Activated T-cell treated with anti-CD3 and anti-CD28 coated beads, Interleukin-2, amount 50 U/mL, for 24 hours (primary cell): ENCODE results near the gene ASB16.
A peak's percentile ranks its signal among the peaks of the same experiment; 100 is the strongest.

Experiments
- DNase-seq: peaks from one replicate; pipeline ENCODE4 v3.0.0-alpha.2; 2020
- H3K27ac Mint-ChIP-seq: 2 replicates; pipeline ENCODE4 v1.8.0; 2020; ENCODE audit warnings: mild to moderate bottlenecking, mixed read lengths
- H3K27me3 Mint-ChIP-seq: 2 replicates; pipeline ENCODE4 v1.8.0; 2020; ENCODE audit warnings: mixed read lengths
- H3K36me3 Mint-ChIP-seq: 2 replicates; pipeline ENCODE4 v1.8.0; 2020; ENCODE audit warnings: low read depth, mixed read lengths
- H3K4me1 Mint-ChIP-seq: 2 replicates; pipeline ENCODE4 v1.8.0; 2020; ENCODE audit warnings: low read depth, mixed read lengths
- H3K4me3 Mint-ChIP-seq: 2 replicates; pipeline ENCODE4 v1.8.0; 2020; ENCODE audit warnings: mild to moderate bottlenecking, moderate library complexity, mixed read lengths
- H3K9me3 Mint-ChIP-seq: 2 replicates; pipeline ENCODE4 v1.8.0; 2020; ENCODE audit warnings: mixed read lengths

Gene ASB16

DNA sequence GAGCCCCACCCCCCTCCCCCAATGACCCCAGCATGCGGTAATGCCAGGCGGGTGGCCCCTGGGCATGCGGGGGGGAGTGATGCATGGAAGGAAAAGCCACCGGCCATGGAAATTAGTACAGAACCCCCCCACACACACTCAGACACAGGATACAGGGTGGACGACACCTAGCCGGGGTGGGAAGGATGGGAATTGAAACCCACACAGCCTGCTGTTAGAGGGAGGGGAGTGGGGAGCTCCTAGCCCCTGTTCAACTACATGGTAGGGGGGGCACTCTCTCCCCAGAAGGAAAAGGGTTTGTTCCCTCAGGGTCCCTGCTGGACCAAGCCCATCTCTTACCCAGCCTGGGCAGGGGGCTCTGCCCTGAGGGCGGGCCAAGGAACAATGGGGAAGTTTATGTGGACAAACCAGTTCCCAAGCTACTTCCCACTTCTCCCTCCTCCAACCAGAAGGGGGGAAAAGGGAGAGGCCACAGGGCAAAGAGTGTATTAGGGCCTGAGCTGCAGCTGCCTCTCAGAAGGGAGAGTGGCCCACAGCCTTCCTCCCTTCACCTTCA lies 21.5 kb downstream of the ASB16 start:
- H3K27ac Mint-ChIP-seq: peak overlapping the region; percentile 74
- peaks cover 83% of the 10 kb centered on the region for H3K36me3 Mint-ChIP-seq
- H3K4me1 Mint-ChIP-seq: peaks cover 21% of the 10 kb centered on the region
- H3K9me3 Mint-ChIP-seq: no peaks in the 10 kb centered on the region
- H3K27me3 Mint-ChIP-seq: no peaks in the 10 kb centered on the region
- no peak for DNase-seq
- H3K4me3 Mint-ChIP-seq: no peak overlapping the region

DNA sequence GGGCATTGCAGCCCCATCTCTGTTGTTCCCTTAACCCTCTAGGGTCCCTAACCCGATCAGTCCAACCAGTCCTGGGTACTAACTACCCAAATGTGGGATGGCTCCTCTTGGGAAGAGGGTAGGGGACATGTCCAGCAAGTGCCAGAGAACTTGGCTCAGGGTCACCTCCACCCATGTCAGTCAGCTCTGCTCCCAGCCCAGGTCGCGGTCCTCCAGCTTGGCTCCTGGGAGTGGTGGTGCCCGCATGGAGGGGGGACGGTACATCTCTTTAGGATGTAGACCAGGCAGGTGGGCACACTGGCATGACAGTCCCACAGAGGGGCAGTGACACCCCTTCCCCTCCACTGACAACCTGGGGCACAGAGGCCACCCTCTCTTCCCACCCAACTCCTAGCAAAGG lies 22.2 kb downstream of the ASB16 start:
- DNase-seq: no peak
- Mint-ChIP-seq H3K27ac (peak overlapping the region; percentile 47), H3K9me3 (no peaks in the 10 kb centered on the region), H3K27me3 (no peaks in the 10 kb centered on the region), H3K4me1 (peaks cover 24% of the 10 kb centered on the region), H3K4me3 (no peak overlapping the region), H3K36me3 (peaks cover 85% of the 10 kb centered on the region)

GRCh38 chr17:44193326-44194084 lies 23.0 kb downstream of the ASB16 start:
- Mint-ChIP-seq H3K27me3 (no peaks in the 10 kb centered on the region), H3K27ac (peak overlapping the region; percentile 47), H3K36me3 (peaks cover 90% of the 10 kb centered on the region), H3K9me3 (no peaks in the 10 kb centered on the region), H3K4me1 (peaks cover 24% of the 10 kb centered on the region), H3K4me3 (no peak overlapping the region)
- DNase-seq: no peak

DNA sequence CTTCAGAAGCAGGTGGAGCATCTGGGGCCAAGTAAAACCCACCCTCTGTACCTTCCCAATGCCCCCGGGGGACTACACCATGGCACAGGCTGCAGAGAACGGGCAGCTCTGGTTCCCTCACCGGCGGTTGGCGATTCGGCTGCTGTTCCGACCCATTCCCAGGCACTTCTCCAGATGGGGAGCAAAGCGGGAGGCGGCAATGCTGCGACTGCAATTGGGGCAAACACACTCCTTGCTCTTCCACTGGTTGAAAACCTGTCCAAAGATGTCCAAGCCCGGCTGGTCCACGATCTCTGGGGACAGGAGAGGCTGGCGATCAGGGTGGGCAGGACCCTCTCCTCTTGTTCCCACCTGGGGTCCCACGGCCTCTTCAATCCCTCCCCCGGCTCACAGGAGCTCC lies 26.6 kb downstream of the ASB16 start:
- peak overlapping the region; percentile 84 for H3K4me3 Mint-ChIP-seq
- H3K27me3 Mint-ChIP-seq: no peaks in the 10 kb centered on the region
- peaks cover 67% of the 10 kb centered on the region for H3K36me3 Mint-ChIP-seq
- H3K9me3 Mint-ChIP-seq: no peaks in the 10 kb centered on the region
- peaks cover 30% of the 10 kb centered on the region for H3K4me1 Mint-ChIP-seq
- no peak for DNase-seq
- H3K27ac Mint-ChIP-seq: peak overlapping the region; percentile 92

- Mint-ChIP-seq H3K36me3 (peaks cover 56% of the 10 kb centered on the region), H3K27ac (peak overlapping the region; percentile 92), H3K27me3 (no peaks in the 10 kb centered on the region), H3K9me3 (no peaks in the 10 kb centered on the region), H3K4me3 (peak overlapping the region; percentile 84), H3K4me1 (peaks cover 34% of the 10 kb centered on the region)
- DNase-seq: peak; percentile 47
Measured at GRCh38 chr17:44197980-44198720, 27.6 kb downstream of the ASB16 start.

DNA sequence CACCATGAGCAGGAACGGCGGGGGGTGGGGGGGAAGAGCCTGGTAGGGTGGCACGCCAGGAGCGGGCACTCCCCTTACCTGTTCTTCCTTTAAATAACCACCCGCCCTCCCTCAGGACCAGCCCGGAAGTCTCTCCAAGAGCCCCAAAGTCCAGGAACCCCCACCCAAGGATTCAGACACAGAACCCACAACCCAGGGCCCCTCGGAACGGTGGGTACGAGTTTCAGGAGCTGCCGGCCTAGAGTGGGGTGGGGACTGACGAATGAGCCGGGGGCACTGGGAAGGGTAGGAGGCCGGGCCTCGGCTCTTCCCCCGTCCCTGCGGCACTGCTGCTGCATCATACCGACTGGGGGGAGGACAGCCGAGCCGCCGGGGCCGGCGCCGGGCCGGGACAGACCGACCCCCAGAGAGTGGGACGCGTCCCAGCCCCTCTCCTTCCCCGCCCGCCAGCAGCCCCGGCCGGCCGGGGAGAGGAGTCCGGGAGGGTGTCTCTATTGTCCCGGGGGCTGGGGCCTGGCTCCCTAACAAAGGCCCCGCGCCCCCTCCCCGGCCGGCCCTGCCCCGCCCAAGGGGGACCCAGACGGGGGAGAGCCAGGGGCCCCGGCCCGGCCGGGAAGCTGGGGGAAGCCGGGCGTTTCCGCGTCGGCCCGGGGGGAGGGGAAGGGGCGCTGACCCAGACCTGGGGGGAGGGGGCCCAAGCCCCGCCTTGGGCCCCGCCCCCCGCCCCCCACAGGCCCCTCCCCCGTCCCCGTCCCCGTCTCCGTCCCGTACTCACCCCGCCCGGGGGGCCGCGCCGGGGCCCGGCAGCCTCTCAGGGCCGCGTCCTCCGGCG lies 28.4 kb downstream of the ASB16 start:
- Mint-ChIP-seq H3K4me3 (peak overlapping the region; percentile 84), H3K9me3 (no peaks in the 10 kb centered on the region), H3K36me3 (peaks cover 50% of the 10 kb centered on the region), H3K27me3 (no peaks in the 10 kb centered on the region), H3K27ac (peak overlapping the region; percentile 92), H3K4me1 (peaks cover 42% of the 10 kb centered on the region)
- peak; percentile 80 for DNase-seq

DNA sequence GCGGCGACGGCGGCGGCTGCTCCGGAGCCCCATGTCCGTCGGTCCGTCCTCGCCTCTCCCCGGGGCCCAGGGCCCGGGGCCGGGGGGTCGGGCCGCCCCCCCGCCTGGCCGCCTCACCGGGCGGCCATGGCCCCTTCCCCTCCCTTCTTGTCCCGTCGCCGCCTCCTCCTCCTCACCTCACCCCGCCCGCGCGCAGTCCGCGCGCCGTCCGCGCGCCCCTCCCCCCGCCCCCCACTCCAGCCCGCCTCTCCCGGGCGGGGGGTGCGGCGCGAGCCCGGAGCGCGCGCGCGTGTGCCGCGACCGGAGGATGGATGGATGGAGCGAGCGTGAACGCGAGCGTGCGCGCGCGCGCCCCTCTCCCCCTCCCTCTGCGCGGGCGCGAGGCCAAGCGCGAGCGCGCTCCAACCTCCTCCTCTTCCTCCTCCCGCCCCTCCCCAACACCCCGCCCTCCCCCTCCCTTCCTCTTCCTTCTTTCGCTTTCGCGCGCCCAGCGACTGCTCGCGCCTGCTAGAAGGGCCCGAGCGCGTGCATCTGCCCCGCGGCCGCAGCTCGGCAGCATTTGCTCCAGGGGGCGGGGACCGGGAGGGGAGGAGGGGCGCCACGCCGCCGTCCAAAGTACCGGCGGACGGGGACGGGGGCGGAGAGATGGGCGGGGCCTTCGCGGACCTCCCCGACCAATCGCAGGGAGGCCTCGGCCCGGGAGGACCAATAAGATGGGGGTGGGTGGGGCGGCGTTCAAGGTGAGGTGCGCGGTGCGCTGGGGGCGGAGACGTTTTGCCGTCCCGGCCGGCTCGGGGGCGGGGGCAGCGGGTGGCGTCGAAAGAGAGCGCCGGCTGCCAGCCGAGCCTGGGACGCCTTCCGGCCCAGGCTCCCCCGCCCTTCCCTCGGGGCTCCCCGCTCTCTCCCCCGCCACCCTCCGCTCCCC lies 29.3 kb downstream of the ASB16 start, which contains the start of gene ATXN7L3:
Gene ATXN7L3, minus strand, starts transcription at position 332 of the 925 bp plus-strand sequence. CDS start 1,814 bp downstream, outside the sequence.
- peak; percentile 99 for DNase-seq
- Mint-ChIP-seq H3K9me3 (no peaks in the 10 kb centered on the region), H3K4me3 (peak within 1 kb of the TSS; percentile 88), H3K4me1 (peaks cover 48% of the 10 kb centered on the region), H3K27ac (peak within 1 kb of the TSS; percentile 94), H3K27me3 (no peaks in the 10 kb centered on the region), H3K36me3 (peaks cover 41% of the 10 kb centered on the region)

DNA sequence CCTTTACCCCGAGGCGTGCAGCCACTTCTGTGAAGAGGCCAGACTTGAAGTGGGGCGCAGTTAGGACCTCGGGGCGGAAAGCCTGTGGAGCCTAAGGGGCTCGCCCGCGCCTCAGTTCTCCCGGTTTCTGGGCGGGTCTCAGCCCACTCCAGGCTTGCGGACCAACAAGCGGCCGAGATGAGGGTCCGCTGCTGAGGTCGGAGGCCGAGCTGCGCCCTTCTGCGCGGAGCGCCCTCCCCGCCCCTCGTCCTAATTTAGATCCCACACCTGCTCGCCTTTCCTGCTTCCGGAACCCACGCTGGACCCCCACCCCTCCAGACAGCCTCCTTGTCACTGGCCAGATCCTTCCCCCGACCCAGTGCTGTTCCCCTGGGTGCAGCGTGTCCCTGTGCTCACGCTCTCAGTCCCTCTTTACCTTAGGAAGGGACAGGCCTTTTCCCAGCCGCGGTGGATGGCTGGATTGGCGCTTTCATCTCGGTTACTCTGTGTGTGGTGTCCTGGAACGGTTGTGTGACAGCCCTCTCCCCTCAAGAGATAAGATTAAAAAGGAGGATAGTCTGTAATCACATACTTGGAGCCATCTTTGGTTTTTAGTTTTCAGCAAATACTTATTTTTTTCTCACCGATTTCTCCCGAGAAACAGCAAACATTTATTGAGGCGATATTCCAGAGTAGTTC lies 30.1 kb downstream of the ASB16 start:
- peaks cover 36% of the 10 kb centered on the region for H3K36me3 Mint-ChIP-seq
- H3K27me3 Mint-ChIP-seq: no peaks in the 10 kb centered on the region
- no peaks in the 10 kb centered on the region for H3K9me3 Mint-ChIP-seq

GRCh38 chr17:44202756-44203155 lies 32.3 kb downstream of the ASB16 start:
- H3K4me1 Mint-ChIP-seq: peaks cover 44% of the 10 kb centered on the region
- H3K27ac Mint-ChIP-seq: peak overlapping the region; percentile 55
- H3K36me3 Mint-ChIP-seq: peaks cover 37% of the 10 kb centered on the region
- DNase-seq: no peak
- H3K27me3 Mint-ChIP-seq: no peaks in the 10 kb centered on the region
- no peak overlapping the region for H3K4me3 Mint-ChIP-seq
- H3K9me3 Mint-ChIP-seq: no peaks in the 10 kb centered on the region

More for the DNA sequence above, 30.1 kb downstream of the ASB16 start:
- Mint-ChIP-seq H3K27ac (peak overlapping the region; percentile 94), H3K4me1 (peaks cover 49% of the 10 kb centered on the region), H3K4me3 (peak overlapping the region; percentile 88)
- no peak for DNase-seq

DNA sequence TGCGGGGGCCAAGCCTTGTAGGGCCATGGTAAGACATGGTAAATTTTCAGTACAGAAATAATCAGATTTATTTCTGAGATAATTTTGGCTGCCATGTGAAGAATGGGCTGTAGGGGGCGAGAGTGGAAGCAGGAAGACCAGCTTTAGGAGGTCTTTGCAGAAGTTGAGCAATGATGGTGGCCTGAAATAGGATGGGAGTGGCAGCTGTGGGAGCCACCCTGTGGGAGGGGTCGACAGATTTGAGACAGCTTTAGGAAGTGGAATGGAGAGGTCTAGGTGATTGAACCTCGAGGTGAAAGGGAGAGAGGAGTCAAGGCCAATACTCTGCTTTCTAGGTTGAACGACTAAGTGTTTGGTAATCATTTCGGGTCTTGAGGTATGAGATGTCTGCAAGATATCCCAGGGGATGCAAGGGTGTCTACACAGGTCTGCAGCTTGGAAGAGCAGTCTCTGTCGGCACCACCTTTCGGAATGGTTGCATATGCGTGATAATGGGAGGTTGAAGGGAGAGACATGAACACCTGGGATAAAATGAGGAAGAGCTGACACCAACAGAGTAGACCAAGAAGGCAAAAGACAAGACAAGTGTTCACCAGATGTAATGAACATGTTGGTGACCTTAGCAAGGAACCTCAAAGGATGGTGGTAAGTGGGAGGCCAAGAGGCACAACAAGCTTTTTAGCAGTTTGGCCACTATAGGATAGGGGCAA lies 33.4 kb downstream of the ASB16 start:
- peaks cover 39% of the 10 kb centered on the region for H3K36me3 Mint-ChIP-seq
- H3K4me1 Mint-ChIP-seq: peaks cover 46% of the 10 kb centered on the region
- no peak overlapping the region for H3K4me3 Mint-ChIP-seq
- H3K9me3 Mint-ChIP-seq: no peaks in the 10 kb centered on the region
- DNase-seq: peak; percentile 63
- H3K27me3 Mint-ChIP-seq: no peaks in the 10 kb centered on the region
- H3K27ac Mint-ChIP-seq: peak overlapping the region; percentile 76

DNA sequence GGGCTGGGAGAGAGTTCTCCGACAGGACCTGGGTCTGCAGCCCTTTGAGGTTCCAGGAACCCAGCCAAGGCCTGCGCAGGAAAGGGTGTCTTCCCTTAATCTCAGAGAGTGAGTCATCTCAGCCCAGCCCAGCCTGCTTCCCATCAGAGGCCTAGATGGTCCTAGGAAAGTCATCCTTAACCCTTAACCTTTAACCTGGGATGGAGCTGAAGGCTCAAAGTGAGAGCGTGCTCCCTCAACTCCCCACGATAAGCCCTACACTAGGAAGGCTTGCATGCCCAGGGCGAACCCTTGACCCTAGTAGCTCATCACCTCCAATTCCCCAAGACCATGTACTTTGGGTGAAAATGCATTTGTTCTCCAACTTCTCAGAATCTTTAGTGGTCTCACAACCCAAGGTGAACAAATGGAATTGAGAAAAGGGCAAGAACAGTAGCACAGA lies 34.0 kb downstream of the ASB16 start:
- peak overlapping the region; percentile 68 for H3K27ac Mint-ChIP-seq

GRCh38 chr17:44205962-44206824 lies 35.7 kb downstream of the ASB16 start:
- peak overlapping the region; percentile 53 for H3K27ac Mint-ChIP-seq
- H3K36me3 Mint-ChIP-seq: peaks cover 54% of the 10 kb centered on the region
- peaks cover 55% of the 10 kb centered on the region for H3K4me1 Mint-ChIP-seq

More for the DNA sequence above, 34.0 kb downstream of the ASB16 start:
- Mint-ChIP-seq H3K36me3 (peaks cover 45% of the 10 kb centered on the region), H3K27me3 (no peaks in the 10 kb centered on the region), H3K9me3 (no peaks in the 10 kb centered on the region), H3K4me1 (peaks cover 51% of the 10 kb centered on the region), H3K4me3 (no peak overlapping the region)
- DNase-seq: no peak

More at GRCh38 chr17:44205962-44206824, 35.7 kb downstream of the ASB16 start:
- H3K27me3 Mint-ChIP-seq: no peaks in the 10 kb centered on the region
- no peak for DNase-seq
- no peak overlapping the region for H3K4me3 Mint-ChIP-seq
- no peaks in the 10 kb centered on the region for H3K9me3 Mint-ChIP-seq
